Measurements from ENCODE around the gene GLT1D1. TPM values are rescaled to one million over a fixed set of nuclear protein-coding genes. Genes with fewer than 3 reads are reported as not detected.

GLT1D1 gene
- total and polyA plus RNA-seq, 2 of the 8 experiments (the other 6 are each of a cell fraction or from before 2014, with no cell fraction given), result 1.5 to 3.6 TPM

- H2AK5ac ChIP-seq (ENCODE audit: low read depth, low read length), result no peak overlapping the region
- 74% methylated on average over 8 of the region's 11 CpGs; no CpG with 5 or more reads in 1 of the 2 experiments for WGBS, 2 experiments (ENCODE audit: extremely low coverage in 1 of 2, insufficient coverage in 1 of 2, insufficient read length in 1 of 2, insufficient replicate concordance in 2 of 2, low coverage in 1 of 2, low lambda C conversion rate in 2 of 2, missing lambda C conversion rate in 1 of 2)
- no peak for TF ChIP-seq KDM4A (IDR thresholded peaks at IDR 0.05; ENCODE audit: low read depth, low read length, severe bottlenecking)
- TF ChIP-seq ZNF274 (IDR thresholded peaks at IDR 0.05; ENCODE audit: borderline replicate concordance, extremely low read depth, low read length), result no peak
- no peak for TF ChIP-seq SIN3A (conservative IDR thresholded peaks at IDR 0.05 in 1 of 2, IDR thresholded peaks at IDR 0.05 in 1 of 2; ENCODE audit: low read depth in 1 of 2, low read length in 2 of 2)
- TF ChIP-seq JUN (IDR thresholded peaks at IDR 0.05; ENCODE audit: low read depth, low read length), result no peak
- no peak for TF ChIP-seq SP4 (IDR thresholded peaks at IDR 0.05; ENCODE audit: low read length)
- TF ChIP-seq EZH2 (IDR thresholded peaks at IDR 0.05; ENCODE audit: low read depth, low read length, severe bottlenecking), result no peak
- no peak for TF ChIP-seq SAP30 (IDR thresholded peaks at IDR 0.05; ENCODE audit: insufficient read depth, insufficient replicate concordance, low read length)
- TF ChIP-seq TBP (IDR thresholded peaks at IDR 0.05; ENCODE audit: low read depth, low read length), result no peak
- TF ChIP-seq CHD1 (IDR thresholded peaks at IDR 0.05; ENCODE audit: low read depth, low read length), result no peak
- TF ChIP-seq EP300 (IDR thresholded peaks at IDR 0.05; ENCODE audit: borderline replicate concordance in 1 of 2, low read depth in 2 of 2, low read length in 2 of 2), result no peak
- TF ChIP-seq CHD2 (IDR thresholded peaks at IDR 0.05; ENCODE audit: low read length), result no peak
- TF ChIP-seq EGR1 (IDR thresholded peaks at IDR 0.05; ENCODE audit: borderline replicate concordance, low read depth, low read length), result no peak
- no peak for TF ChIP-seq SUZ12 (IDR thresholded peaks at IDR 0.05; ENCODE audit: low read length)
Observed at GRCh38 chr12:128971802-128972201, 118.5 kb downstream of the GLT1D1 start.

More at GRCh38 chr12:128971802-128972201, 118.5 kb downstream of the GLT1D1 start:
- H3K79me1 ChIP-seq (ENCODE audit: low read depth, low read length), result no peaks in the 10 kb centered on the region; the same call in 1 of the 2 replicates
- peak overlapping the region; percentile 12; the same call in 1 of the 2 replicates for H2BK5ac ChIP-seq (ENCODE audit: low read depth, low read length)
- H4K20me1 ChIP-seq (replicated peaks in 1 of 2; ENCODE audit: control insufficient read depth in 1 of 2, insufficient read depth in 2 of 2, low read length in 2 of 2), result no peaks in the 10 kb centered on the region
- no peaks in the 10 kb centered on the region for H3K79me2 ChIP-seq (ENCODE audit: control insufficient read depth in 1 of 2, insufficient read depth in 2 of 2, low read length in 2 of 2)
- ChIA-PET CTCF (ENCODE audit: partially characterized antibody) (interaction anchor here (0.6 to 1.3 kb wide), 2 partner anchors 174 to 1042 kb away, joined by 3 read pairs; no protein-coding TSS in a partner anchor), POLR2A (ENCODE audit: partially characterized antibody) (interaction anchor here (1.4 to 1.5 kb wide), 2 partner anchors 9 to 148 kb away, joined by 3 to 5 read pairs; partner anchors contain the start of gene SLC15A4)
- H3K4me1 ChIP-seq (replicated peaks in 1 of 4; ENCODE audit: control insufficient read depth in 3 of 4, insufficient read depth in 4 of 4, low read length in 3 of 4), result peaks cover 7 to 42% (median 21%) of the 10 kb centered on the region in 4 experiments
- peak overlapping the region in 1 of 4 experiments; percentile 29; a peak in 1 of 8 replicates for H3K4me3 ChIP-seq (ENCODE audit: extremely low read depth in 1 of 4, insufficient read depth in 2 of 4, low read depth in 3 of 4, low read length in 4 of 4)
- no peak overlapping the region for H3K14ac ChIP-seq (ENCODE audit: insufficient read length)
- FAIRE-seq (no peak), DNase-seq (ENCODE audit: low read depth in 1 of 2, low spot score in 2 of 2) (no peak)
- no peak overlapping the region for H2BK120ac ChIP-seq (replicated peaks; ENCODE audit: low read depth, low read length)
- peak overlapping the region; percentile 71 for H4K91ac ChIP-seq (replicated peaks; ENCODE audit: insufficient read length, low read length)
- no peaks in the 10 kb centered on the region for H3K36me3 ChIP-seq (ENCODE audit: control insufficient read depth in 2 of 4, insufficient read depth in 4 of 4, low read length in 3 of 4)
- no peak overlapping the region for H4K5ac ChIP-seq (ENCODE audit: insufficient read length, low read depth, low read length)
- H2BK15ac ChIP-seq (ENCODE audit: low read length), result peak overlapping the region; percentile 65; the same call in 1 of the 2 replicates
- H3K27me3 ChIP-seq (replicated peaks in 1 of 4; ENCODE audit: control insufficient read depth in 3 of 4, extremely low read depth in 1 of 4, insufficient read depth in 3 of 4, low read length in 3 of 4), result peaks cover 0 to 17% (median 10%) of the 10 kb centered on the region in 4 experiments; a peak in 6 of 7 replicates
- peak overlapping the region; percentile 45; the same call in 1 of the 2 replicates for H2BK12ac ChIP-seq (ENCODE audit: low read depth, low read length)
- H4K8ac ChIP-seq (ENCODE audit: extremely low read depth, insufficient read depth, low read length), result no peak overlapping the region
- H3K56ac ChIP-seq (replicated peaks; ENCODE audit: insufficient read length, low read depth, low read length), result no peak overlapping the region
- H3K27ac ChIP-seq (ENCODE audit: low read depth, low read length), result no peak overlapping the region
- no peak overlapping the region for H3K9ac ChIP-seq (replicated peaks in 1 of 4; ENCODE audit: extremely low read depth in 1 of 4, low read depth in 3 of 4, low read length in 3 of 4)
- no peaks in the 10 kb centered on the region for H3K9me3 ChIP-seq (ENCODE audit: insufficient read depth in 2 of 2, low read depth in 1 of 2, low read length in 1 of 2)
- H3K4me2 ChIP-seq (ENCODE audit: insufficient read depth in 1 of 2, low read depth in 2 of 2, low read length in 2 of 2), result peak overlapping the region in 1 of 2 experiments; percentile 8; a peak in 3 of 4 replicates
- 0 out of 2 replicates have a peak overlapping the region, but pooled peaks have one; percentile 40 for H2AFZ ChIP-seq (ENCODE audit: low read length)
- H3K18ac ChIP-seq (ENCODE audit: extremely low read depth, low read length), result peak overlapping the region; percentile 36
- peaks cover 6% of the 10 kb centered on the region; the same call in 1 of the 2 replicates for H3K23me2 ChIP-seq (ENCODE audit: low read depth, low read length)
- no peak overlapping the region for H3K4ac ChIP-seq (replicated peaks; ENCODE audit: insufficient read length, low read depth, low read length)
- H3K23ac ChIP-seq (ENCODE audit: insufficient read length), result no peak overlapping the region
- peak overlapping the region; percentile 25; the same call in 1 of the 2 replicates for H2BK20ac ChIP-seq (ENCODE audit: low read length)

Data from H1 (cell line).